Breast epithelium (tissue), 3 donors: ENCODE measurements around the gene SESN1.

Source experiments
- CTCF ChIP-seq, 3 donors: fragments of 450-650 bp; IDR thresholded peaks; one replicate each; pipeline ENCODE4 v1.5.1; 2016 to 2017; ENCODE audit warnings: antibody characterized with exemption in 3 of 3, mild to moderate bottlenecking in 3 of 3, moderate library complexity in 3 of 3
- POLR2AphosphoS5 ChIP-seq, 3 donors: sonication (generic); formaldehyde crosslinking; IDR thresholded peaks; one replicate each; pipeline ENCODE4 v1.6.1; 2017; ENCODE audit warnings: antibody characterized with exemption in 3 of 3

GRCh38 chr6:108985301-108985700, 109.3 kb downstream of the SESN1 start:
- TF ChIP-seq CTCF (IDR thresholded peaks at IDR 0.05) = no peak
- TF ChIP-seq POLR2AphosphoS5 (IDR thresholded peaks at IDR 0.05) = no peak
